Stimulated activated CD4-positive, alpha-beta T cell treated with anti-CD3 and anti-CD28 coated beads, Interleukin-4, amount 100 ng/mL, for 1 hour (primary cell): Measurements from ENCODE around the gene CDH13.

ENCODE experiments used
- DNase-seq: peaks from one replicate; pipeline ENCODE4 v3.0.0-alpha.2; 2020

Gene CDH13

GRCh38 chr16:82699711-82700495, 73.1 kb downstream of the CDH13 start:
- no peak for DNase-seq

- no peak for DNase-seq
Measured at GRCh38 chr16:82700541-82701235, 73.9 kb downstream of the CDH13 start.

DNA sequence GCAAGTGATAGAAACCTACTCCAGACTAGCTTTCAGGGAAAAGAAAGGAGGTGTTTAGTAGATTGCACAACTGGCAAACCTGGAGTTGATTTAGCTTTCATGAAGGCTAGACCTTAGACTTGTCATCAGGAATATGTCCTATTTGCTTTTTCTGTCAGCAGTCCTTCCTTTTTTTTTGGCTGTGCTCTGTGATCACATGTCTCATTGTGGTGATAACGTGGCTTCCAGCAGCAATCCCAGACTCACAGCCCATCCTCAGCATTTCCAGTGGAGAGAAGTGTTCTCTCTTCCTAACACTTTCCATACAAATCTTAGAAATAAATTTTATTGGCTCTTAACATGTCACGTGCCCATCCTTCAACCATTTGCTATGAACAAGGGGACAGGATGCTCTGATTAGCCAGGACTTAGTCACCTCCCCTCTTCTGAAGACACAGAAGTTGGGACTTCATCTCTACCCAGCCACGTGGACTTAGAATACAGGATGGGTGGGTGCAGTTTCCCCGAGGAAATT, 74.7 kb downstream of the CDH13 start:
- no peak for DNase-seq

DNA sequence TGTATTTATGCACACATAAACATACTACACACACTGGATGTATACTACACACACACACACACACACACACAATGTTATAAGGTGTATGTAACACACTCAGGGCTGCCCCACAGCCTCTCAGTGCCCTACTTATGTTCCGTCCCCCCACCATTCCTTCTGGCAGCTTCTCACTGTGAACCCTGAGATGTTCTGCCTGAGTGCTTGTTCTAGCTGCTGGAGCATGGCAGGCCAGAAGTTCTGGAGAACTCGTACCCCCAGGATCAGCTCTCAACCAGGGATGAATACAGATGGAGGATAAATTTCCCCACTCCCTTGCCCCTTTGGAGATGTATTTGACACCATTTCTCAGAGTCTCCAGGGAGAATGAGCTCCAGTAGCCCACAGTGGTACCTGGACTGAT, 76.4 kb downstream of the CDH13 start:
- no peak for DNase-seq

DNA sequence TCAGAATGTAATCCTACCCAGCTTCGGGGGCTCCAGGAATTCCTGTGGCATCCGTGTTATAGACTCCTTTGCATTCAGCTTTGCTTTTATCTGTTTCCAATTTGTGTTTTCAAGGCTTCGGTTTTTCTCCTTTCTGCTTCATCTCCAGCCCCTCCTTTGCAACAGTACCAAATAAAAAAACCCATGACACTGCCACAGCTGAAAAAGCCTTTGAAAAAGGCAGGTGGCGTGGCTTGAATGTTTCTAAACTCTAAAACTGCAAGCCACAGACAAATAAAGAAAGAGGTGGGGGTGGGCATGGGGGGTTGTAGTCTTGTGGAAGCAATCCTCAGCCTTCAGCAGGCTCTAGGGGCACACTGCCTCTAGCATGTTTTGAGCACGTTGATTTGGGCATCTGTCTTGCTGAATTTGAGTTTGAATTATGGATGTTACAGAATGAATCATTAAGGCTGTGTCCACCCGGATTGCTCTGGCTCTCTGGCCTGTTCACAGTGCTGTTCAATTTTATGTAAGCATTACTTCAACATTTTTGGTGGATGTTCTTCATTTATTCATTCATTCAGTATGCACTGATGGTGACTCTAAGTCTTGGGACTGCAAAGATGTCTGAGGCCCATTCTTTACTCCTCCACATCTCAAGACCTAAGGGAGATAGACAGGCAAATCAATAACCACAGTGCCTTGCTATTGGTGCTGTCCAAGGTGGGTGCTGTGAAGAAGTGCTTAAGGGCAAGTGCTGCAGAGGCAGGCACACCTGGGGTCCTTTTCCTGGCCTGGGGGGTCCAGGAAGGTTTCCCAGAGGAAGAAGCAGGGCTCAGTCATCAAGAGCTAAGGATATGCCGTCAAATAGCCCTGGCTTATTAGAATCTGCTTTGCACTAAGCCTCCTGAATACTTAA, 77.4 kb downstream of the CDH13 start:
- DNase-seq: no peak

GRCh38 chr16:82709987-82710386, 83.2 kb downstream of the CDH13 start:
- no peak for DNase-seq

- no peak for DNase-seq
Measured at GRCh38 chr16:82713778-82714177, 87.0 kb downstream of the CDH13 start.

DNA sequence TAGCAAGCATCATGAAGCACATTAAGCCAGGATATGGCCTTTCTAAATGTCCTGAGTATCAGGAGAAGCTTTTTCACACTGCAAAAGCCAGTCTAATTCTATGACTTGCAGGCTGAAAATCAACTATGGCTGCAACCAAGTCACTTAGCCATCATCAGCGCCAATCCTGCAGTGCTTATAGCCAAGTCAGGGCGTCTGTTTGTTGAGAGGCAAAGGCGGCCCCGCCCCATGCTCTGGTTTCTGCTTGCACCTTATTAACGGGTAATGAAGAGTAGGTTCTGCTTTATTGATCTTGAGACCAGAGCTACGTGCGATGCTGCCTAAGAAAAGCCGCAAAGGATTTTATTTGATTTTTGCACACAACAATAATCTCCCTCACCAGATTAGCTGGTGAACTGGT, 88.4 kb downstream of the CDH13 start:
- no peak for DNase-seq

GRCh38 chr16:82715833-82716232, 89.1 kb downstream of the CDH13 start:
- DNase-seq: no peak

DNA sequence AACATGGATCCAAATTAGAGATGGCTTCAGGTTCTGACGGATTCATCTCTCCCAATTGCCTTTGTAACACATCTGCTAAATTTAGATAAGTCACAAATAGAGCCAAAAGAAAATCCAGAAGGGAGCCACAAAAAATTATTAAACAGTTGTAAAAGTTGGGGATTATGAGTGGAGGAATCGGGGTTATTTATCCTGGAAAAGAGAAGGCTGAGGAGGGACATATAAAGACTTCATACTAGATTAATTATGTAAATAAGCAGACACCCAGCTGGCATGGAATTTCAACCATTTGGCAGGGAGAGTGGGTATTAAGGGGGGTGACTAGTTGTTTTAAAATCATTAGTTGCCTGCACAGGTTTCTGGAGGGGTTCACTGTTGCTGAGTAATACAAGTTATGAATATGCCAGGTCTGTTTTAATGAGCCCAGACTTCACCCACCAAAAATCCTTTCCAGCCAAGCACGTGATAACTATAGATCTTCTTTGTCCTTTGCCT, 89.6 kb downstream of the CDH13 start:
- DNase-seq: no peak

- no peak for DNase-seq
Measured at GRCh38 chr16:82720414-82720813, 93.6 kb downstream of the CDH13 start.

GRCh38 chr16:82726306-82726705, 99.5 kb downstream of the CDH13 start:
- no peak for DNase-seq

DNA sequence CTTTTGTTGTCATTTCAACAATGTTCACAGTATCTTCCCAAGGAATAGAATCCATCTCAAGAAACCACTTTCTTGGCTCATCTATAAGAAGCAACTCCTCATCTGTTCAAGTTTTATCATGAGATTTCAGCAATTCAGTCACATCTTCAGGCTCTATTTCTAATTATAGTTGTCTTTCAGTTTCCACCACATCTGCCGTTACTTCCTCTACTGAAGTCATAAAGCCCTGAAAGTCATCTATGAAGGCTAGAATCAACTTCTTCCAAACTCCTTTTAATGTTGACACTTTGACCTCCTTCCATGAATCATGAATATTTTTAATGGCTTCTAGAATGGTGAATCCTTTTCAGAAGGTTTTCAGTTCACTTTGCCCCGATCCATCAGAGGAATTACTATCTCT, 102.1 kb downstream of the CDH13 start:
- no peak for DNase-seq

- no peak for DNase-seq
Measured at GRCh38 chr16:82730901-82731300, 104.1 kb downstream of the CDH13 start.

DNA sequence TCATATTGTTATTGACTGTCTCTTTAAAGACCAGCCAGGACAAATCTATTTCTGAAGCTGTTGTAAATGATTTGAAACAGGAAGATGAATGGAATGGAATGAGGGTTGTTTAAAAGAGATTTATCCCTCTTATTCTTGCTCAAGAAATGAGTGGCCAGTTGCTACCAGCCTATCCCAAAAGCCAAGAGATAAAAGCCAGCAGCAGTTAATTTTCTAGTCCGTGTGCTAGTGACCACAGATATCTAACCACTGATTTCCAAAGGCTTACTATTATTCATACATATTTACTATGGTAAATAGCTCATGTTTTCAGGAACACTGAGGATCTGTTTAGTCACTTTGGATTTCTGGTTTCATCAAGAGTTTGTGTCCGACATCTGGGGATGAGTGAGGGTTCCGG, 105.7 kb downstream of the CDH13 start:
- no peak for DNase-seq

DNA sequence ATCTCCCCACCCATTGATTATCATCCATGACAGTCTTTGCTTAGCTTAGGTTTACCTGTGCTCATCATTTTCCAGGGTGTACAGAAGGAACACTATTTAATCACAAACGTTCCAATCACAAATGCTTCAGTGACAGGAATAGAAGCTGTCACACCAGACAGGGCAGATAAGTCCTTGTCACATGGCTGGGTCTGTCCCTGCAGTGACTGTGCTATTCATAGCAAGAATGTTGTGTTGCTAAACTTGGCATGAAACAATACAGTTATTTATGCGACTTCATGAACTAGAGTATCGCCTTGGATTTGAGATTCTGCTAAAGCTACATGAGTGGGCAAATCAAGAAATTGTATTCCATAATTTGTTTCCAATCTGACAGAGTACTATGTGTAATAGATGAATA, 108.4 kb downstream of the CDH13 start:
- DNase-seq: no peak

GRCh38 chr16:82735673-82736091, 108.9 kb downstream of the CDH13 start:
- no peak for DNase-seq

GRCh38 chr16:82736224-82736623, 109.5 kb downstream of the CDH13 start:
- no peak for DNase-seq

- no peak for DNase-seq
Measured at GRCh38 chr16:82738699-82739098, 111.9 kb downstream of the CDH13 start.

- DNase-seq: no peak
Measured at GRCh38 chr16:82741073-82741615, 114.4 kb downstream of the CDH13 start.

DNA sequence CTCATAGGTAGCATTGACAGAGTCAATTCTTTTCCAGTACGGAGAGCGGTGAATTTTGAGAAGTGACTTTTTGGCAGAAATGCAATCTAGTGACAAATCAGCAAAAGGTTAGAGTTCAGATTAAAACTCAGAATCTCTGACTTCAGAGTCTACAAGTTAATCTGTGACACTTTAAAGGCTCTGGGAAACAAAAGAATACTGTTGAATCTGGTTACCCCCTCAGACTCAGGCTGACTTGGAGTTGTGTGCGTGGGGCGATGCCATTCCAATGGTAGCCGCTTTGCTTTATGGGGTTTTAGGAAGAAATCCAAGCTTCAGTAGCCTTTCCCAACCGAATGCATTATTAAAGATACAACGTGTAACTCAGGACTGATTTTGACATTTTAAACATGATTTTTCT, 118.2 kb downstream of the CDH13 start:
- DNase-seq: no peak

- no peak for DNase-seq
Measured at GRCh38 chr16:82748026-82748425, 121.3 kb downstream of the CDH13 start.

DNA sequence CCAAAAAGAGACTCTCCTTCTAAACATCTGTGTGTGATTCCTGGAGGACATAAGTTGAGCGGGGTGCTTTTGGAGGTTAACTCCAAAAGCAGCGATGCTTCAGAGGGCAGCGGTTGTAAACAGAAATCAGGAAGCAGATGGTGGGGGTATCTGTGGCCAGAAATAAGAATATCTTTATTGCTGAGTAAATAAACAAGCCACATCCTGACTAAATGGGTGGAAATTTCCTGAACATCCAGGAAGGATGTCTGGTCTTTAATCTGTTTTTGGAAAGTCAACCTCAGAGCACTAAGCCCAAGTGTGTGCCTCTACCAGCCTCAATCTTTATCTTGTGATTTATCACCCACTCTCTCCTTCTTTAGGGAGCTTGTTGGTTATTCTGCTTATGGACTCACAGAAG, 123.3 kb downstream of the CDH13 start:
- DNase-seq: no peak
